ENCODE results near the gene ELFN1.
A peak's percentile ranks its signal among the peaks of the same experiment; 100 is the strongest.

The ELFN1 gene

DNA sequence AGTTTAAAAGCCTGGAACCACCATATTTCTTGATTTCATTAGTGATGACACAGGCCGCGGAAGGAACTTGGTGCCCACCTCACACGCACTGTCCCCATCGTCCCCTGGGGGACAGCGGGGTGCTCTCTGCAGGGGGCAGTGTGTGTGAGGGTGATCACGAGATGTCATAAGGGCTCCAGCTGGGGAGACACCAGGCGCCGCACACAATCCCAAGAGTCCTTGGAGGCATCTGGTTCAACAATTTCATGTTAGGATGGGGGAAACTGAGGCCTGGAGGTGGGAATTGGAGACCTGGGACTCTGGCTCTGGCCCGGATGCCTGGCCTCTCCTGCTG, 66.4 kb downstream of the ELFN1 start:
- H3K27ac ChIP-seq (ENCODE audit: insufficient read depth in 1 of 2, low read depth in 1 of 2, low read length in 2 of 2, poor library complexity in 1 of 2, severe bottlenecking in 2 of 2): no peak overlapping the region
- ChIA-PET POLR2A (no interaction called here), CTCF (interaction anchor here (1.4 to 2.4 kb wide), 2 partner anchors 19 to 20 kb away, joined by 3 to 6 read pairs; no protein-coding TSS in a partner anchor)
- no peaks in the 10 kb centered on the region for H3K9me3 ChIP-seq (ENCODE audit: control extremely low read depth in 1 of 5, control insufficient read depth in 4 of 5, insufficient read depth in 2 of 5, low read depth in 1 of 5, low read length in 4 of 5)
- no peaks in the 10 kb centered on the region for H3K36me3 ChIP-seq (ENCODE audit: control insufficient read depth in 4 of 4, insufficient read depth in 4 of 4, low read length in 3 of 4)
- H3K27me3 ChIP-seq (replicated peaks in 2 of 5; ENCODE audit: control insufficient read depth in 4 of 5, insufficient read depth in 5 of 5, low read length in 4 of 5): peaks cover 0 to 5% (median 1%) of the 10 kb centered on the region in 5 experiments
- WGBS (ENCODE audit: insufficient coverage): 94% methylated on average over 5 of the region's 9 CpGs
- no peak overlapping the region for H3K4me3 ChIP-seq (ENCODE audit: control insufficient read depth in 1 of 7, extremely low read depth in 1 of 7, insufficient read depth in 4 of 7, low read depth in 2 of 7, low read length in 6 of 7)
- peaks cover 0 to 13% (median 6%) of the 10 kb centered on the region in 4 experiments for H3K4me1 ChIP-seq (ENCODE audit: control extremely low read depth in 1 of 4, control insufficient read depth in 4 of 4, insufficient read depth in 4 of 4, low read length in 3 of 4)
- DNase-seq: no peak

GRCh38 chr7:1736830-1737229, 66.8 kb downstream of the ELFN1 start:
- WGBS (ENCODE audit: insufficient coverage): 94% methylated on average over 3 of the region's 8 CpGs
- ChIA-PET POLR2A (no interaction called here), CTCF (interaction anchor here (1.4 to 2.4 kb wide), 2 partner anchors 19 to 20 kb away, joined by 3 to 6 read pairs; no protein-coding TSS in a partner anchor)
- DNase-seq: no peak
- Histone ChIP-seq H3K27me3 (replicated peaks in 2 of 5; ENCODE audit: control insufficient read depth in 4 of 5, insufficient read depth in 5 of 5, low read length in 4 of 5) (peaks cover 0 to 5% (median 1%) of the 10 kb centered on the region in 5 experiments), H3K27ac (ENCODE audit: insufficient read depth in 1 of 2, low read depth in 1 of 2, low read length in 2 of 2, poor library complexity in 1 of 2, severe bottlenecking in 2 of 2) (no peak overlapping the region), H3K4me3 (ENCODE audit: control insufficient read depth in 1 of 7, extremely low read depth in 1 of 7, insufficient read depth in 4 of 7, low read depth in 2 of 7, low read length in 6 of 7) (no peak overlapping the region), H3K36me3 (ENCODE audit: control insufficient read depth in 4 of 4, insufficient read depth in 4 of 4, low read length in 3 of 4) (no peaks in the 10 kb centered on the region), H3K9me3 (ENCODE audit: control extremely low read depth in 1 of 5, control insufficient read depth in 4 of 5, insufficient read depth in 2 of 5, low read depth in 1 of 5, low read length in 4 of 5) (no peaks in the 10 kb centered on the region), H3K4me1 (ENCODE audit: control extremely low read depth in 1 of 4, control insufficient read depth in 4 of 4, insufficient read depth in 4 of 4, low read length in 3 of 4) (peaks cover 0 to 17% (median 8%) of the 10 kb centered on the region in 4 experiments)

- Histone ChIP-seq H3K4me1 (ENCODE audit: control extremely low read depth in 1 of 4, control insufficient read depth in 4 of 4, insufficient read depth in 4 of 4, low read length in 3 of 4) (peaks cover 0 to 24% (median 15%) of the 10 kb centered on the region in 4 experiments), H3K4me3 (ENCODE audit: control insufficient read depth in 1 of 7, extremely low read depth in 1 of 7, insufficient read depth in 4 of 7, low read depth in 2 of 7, low read length in 6 of 7) (no peak overlapping the region), H3K36me3 (ENCODE audit: control insufficient read depth in 4 of 4, insufficient read depth in 4 of 4, low read length in 3 of 4) (no peaks in the 10 kb centered on the region), H3K27ac (ENCODE audit: insufficient read depth in 1 of 2, low read depth in 1 of 2, low read length in 2 of 2, poor library complexity in 1 of 2, severe bottlenecking in 2 of 2) (no peak overlapping the region), H3K9me3 (ENCODE audit: control extremely low read depth in 1 of 5, control insufficient read depth in 4 of 5, insufficient read depth in 2 of 5, low read depth in 1 of 5, low read length in 4 of 5) (no peaks in the 10 kb centered on the region), H3K27me3 (replicated peaks in 2 of 5; ENCODE audit: control insufficient read depth in 4 of 5, insufficient read depth in 5 of 5, low read length in 4 of 5) (peaks cover 0 to 5% (median 0%) of the 10 kb centered on the region in 5 experiments)
- POLR2A ChIA-PET: no interaction called here
- DNase-seq: no peak
- 98% methylated on average over 10 of the region's 10 CpGs for WGBS (ENCODE audit: insufficient coverage)
- CTCF ChIA-PET: interaction anchor here (1.0 to 2.4 kb wide), 4 partner anchors 18 to 74 kb away, joined by 3 to 6 read pairs (median 3); no protein-coding TSS in a partner anchor
Observed at GRCh38 chr7:1737523-1737922, 67.4 kb downstream of the ELFN1 start.

GRCh38 chr7:1737956-1738355, 67.9 kb downstream of the ELFN1 start:
- no peaks in the 10 kb centered on the region for H3K36me3 ChIP-seq (ENCODE audit: control insufficient read depth in 4 of 4, insufficient read depth in 4 of 4, low read length in 3 of 4)
- H3K4me3 ChIP-seq (ENCODE audit: control insufficient read depth in 1 of 7, extremely low read depth in 1 of 7, insufficient read depth in 4 of 7, low read depth in 2 of 7, low read length in 6 of 7): no peak overlapping the region
- CTCF ChIA-PET: interaction anchor here (1.0 to 1.3 kb wide), 2 partner anchors 17 to 74 kb away, joined by 3 read pairs; no protein-coding TSS in a partner anchor
- peaks cover 0 to 28% (median 19%) of the 10 kb centered on the region in 4 experiments for H3K4me1 ChIP-seq (ENCODE audit: control extremely low read depth in 1 of 4, control insufficient read depth in 4 of 4, insufficient read depth in 4 of 4, low read length in 3 of 4)
- no peak overlapping the region for H3K27ac ChIP-seq (ENCODE audit: insufficient read depth in 1 of 2, low read depth in 1 of 2, low read length in 2 of 2, poor library complexity in 1 of 2, severe bottlenecking in 2 of 2)
- 95% methylated on average over 17 of the region's 20 CpGs for WGBS (ENCODE audit: insufficient coverage)
- DNase-seq: no peak
- no peaks in the 10 kb centered on the region for H3K9me3 ChIP-seq (ENCODE audit: control extremely low read depth in 1 of 5, control insufficient read depth in 4 of 5, insufficient read depth in 2 of 5, low read depth in 1 of 5, low read length in 4 of 5)
- peaks cover 0 to 5% (median 0%) of the 10 kb centered on the region in 5 experiments for H3K27me3 ChIP-seq (replicated peaks in 2 of 5; ENCODE audit: control insufficient read depth in 4 of 5, insufficient read depth in 5 of 5, low read length in 4 of 5)
- POLR2A ChIA-PET: no interaction called here

- Histone ChIP-seq H3K4me1 (ENCODE audit: control extremely low read depth in 1 of 4, control insufficient read depth in 4 of 4, insufficient read depth in 4 of 4, low read length in 3 of 4) (peaks cover 0 to 33% (median 24%) of the 10 kb centered on the region in 4 experiments), H3K9me3 (ENCODE audit: control extremely low read depth in 1 of 5, control insufficient read depth in 4 of 5, insufficient read depth in 2 of 5, low read depth in 1 of 5, low read length in 4 of 5) (no peaks in the 10 kb centered on the region), H3K36me3 (ENCODE audit: control insufficient read depth in 4 of 4, insufficient read depth in 4 of 4, low read length in 3 of 4) (no peaks in the 10 kb centered on the region), H3K27ac (ENCODE audit: insufficient read depth in 1 of 2, low read depth in 1 of 2, low read length in 2 of 2, poor library complexity in 1 of 2, severe bottlenecking in 2 of 2) (no peak overlapping the region), H3K4me3 (ENCODE audit: control insufficient read depth in 1 of 7, extremely low read depth in 1 of 7, insufficient read depth in 4 of 7, low read depth in 2 of 7, low read length in 6 of 7) (peak overlapping the region in 4 of 7 experiments; percentile 3 to 62 (median 28)), H3K27me3 (replicated peaks in 2 of 5; ENCODE audit: control insufficient read depth in 4 of 5, insufficient read depth in 5 of 5, low read length in 4 of 5) (no peaks in the 10 kb centered on the region)
- DNase-seq: peak in 1 of 3 donors; percentile 30
- WGBS (ENCODE audit: insufficient coverage): 0% methylated on average over 7 of the region's 11 CpGs
- ChIA-PET POLR2A (no interaction called here), CTCF (interaction anchor here (1.0 to 1.3 kb wide), 2 partner anchors 17 to 75 kb away, joined by 3 read pairs; no protein-coding TSS in a partner anchor)
Observed at GRCh38 chr7:1738511-1738910, 68.4 kb downstream of the ELFN1 start.

- no peak for DNase-seq
- H3K27ac ChIP-seq (ENCODE audit: insufficient read depth in 1 of 2, low read depth in 1 of 2, low read length in 2 of 2, poor library complexity in 1 of 2, severe bottlenecking in 2 of 2): no peak overlapping the region
- no peaks in the 10 kb centered on the region for H3K9me3 ChIP-seq (ENCODE audit: control extremely low read depth in 1 of 5, control insufficient read depth in 4 of 5, insufficient read depth in 2 of 5, low read depth in 1 of 5, low read length in 4 of 5)
- ChIA-PET POLR2A (no interaction called here), CTCF (interaction anchor here (1.3 kb wide), 1 partner anchor 16 kb away, joined by 3 read pairs; no protein-coding TSS in a partner anchor)
- no peaks in the 10 kb centered on the region for H3K27me3 ChIP-seq (replicated peaks in 2 of 5; ENCODE audit: control insufficient read depth in 4 of 5, insufficient read depth in 5 of 5, low read length in 4 of 5)
- H3K36me3 ChIP-seq (ENCODE audit: control insufficient read depth in 4 of 4, insufficient read depth in 4 of 4, low read length in 3 of 4): no peaks in the 10 kb centered on the region
- WGBS (ENCODE audit: insufficient coverage): 94% methylated on average over 19 of the region's 19 CpGs
- H3K4me3 ChIP-seq (ENCODE audit: control insufficient read depth in 1 of 7, extremely low read depth in 1 of 7, insufficient read depth in 4 of 7, low read depth in 2 of 7, low read length in 6 of 7): peak overlapping the region in 4 of 7 experiments; percentile 3 to 62 (median 28)
- H3K4me1 ChIP-seq (ENCODE audit: control extremely low read depth in 1 of 4, control insufficient read depth in 4 of 4, insufficient read depth in 4 of 4, low read length in 3 of 4): peaks cover 0 to 33% (median 24%) of the 10 kb centered on the region in 4 experiments
Observed at GRCh38 chr7:1738956-1739355, 68.9 kb downstream of the ELFN1 start.

DNA sequence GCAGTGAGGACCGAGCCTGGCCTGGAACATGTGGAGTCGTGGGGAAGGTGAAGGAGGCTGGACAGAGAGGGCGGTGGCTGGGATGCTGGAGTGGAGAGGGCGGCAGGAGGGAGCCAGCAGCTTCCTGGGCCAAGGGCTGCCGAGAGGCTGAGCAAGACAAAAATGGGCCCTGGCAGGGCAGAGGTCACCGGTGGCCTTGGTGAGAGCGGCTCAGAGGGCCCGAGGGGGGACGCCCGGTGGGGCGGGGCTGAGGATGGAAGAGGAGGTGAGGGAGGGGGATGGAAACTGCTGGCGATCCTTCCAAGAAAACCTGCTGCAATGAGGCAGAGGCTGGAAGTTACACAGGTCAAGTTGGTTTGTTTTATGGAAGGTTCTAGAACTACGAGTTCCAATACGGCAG, 69.5 kb downstream of the ELFN1 start:
- CTCF ChIA-PET: no interaction called here
- no peak overlapping the region for H3K27ac ChIP-seq (ENCODE audit: insufficient read depth in 1 of 2, low read depth in 1 of 2, low read length in 2 of 2, poor library complexity in 1 of 2, severe bottlenecking in 2 of 2)
- POLR2A ChIA-PET: no interaction called here

More for the DNA sequence above, 69.5 kb downstream of the ELFN1 start:
- Histone ChIP-seq H3K9me3 (ENCODE audit: control extremely low read depth in 1 of 5, control insufficient read depth in 4 of 5, insufficient read depth in 2 of 5, low read depth in 1 of 5, low read length in 4 of 5) (no peaks in the 10 kb centered on the region), H3K27me3 (replicated peaks in 2 of 5; ENCODE audit: control insufficient read depth in 4 of 5, insufficient read depth in 5 of 5, low read length in 4 of 5) (no peaks in the 10 kb centered on the region), H3K4me3 (ENCODE audit: control insufficient read depth in 1 of 7, extremely low read depth in 1 of 7, insufficient read depth in 4 of 7, low read depth in 2 of 7, low read length in 6 of 7) (no peak overlapping the region), H3K36me3 (ENCODE audit: control insufficient read depth in 4 of 4, insufficient read depth in 4 of 4, low read length in 3 of 4) (no peaks in the 10 kb centered on the region), H3K4me1 (ENCODE audit: control extremely low read depth in 1 of 4, control insufficient read depth in 4 of 4, insufficient read depth in 4 of 4, low read length in 3 of 4) (peaks cover 0 to 33% (median 24%) of the 10 kb centered on the region in 4 experiments)
- no peak for DNase-seq
- WGBS (ENCODE audit: insufficient coverage): 99% methylated on average over 14 of the region's 14 CpGs
